Measurements from ENCODE around the gene RGS10. TPM values are rescaled to one million over a fixed set of nuclear protein-coding genes. Genes with fewer than 3 reads are reported as not detected.

Gene RGS10
- total RNA-seq, 1 experiment from 2014 or later = 46.0 TPM

- H3K79me2 ChIP-seq (ENCODE audit: low read depth) = no peaks in the 10 kb centered on the region
- no peaks in the 10 kb centered on the region for H3K27me3 ChIP-seq (ENCODE audit: insufficient read depth, low read depth)
- H3K9me3 ChIP-seq (ENCODE audit: insufficient read depth, low read depth) = no peaks in the 10 kb centered on the region
- no peaks in the 10 kb centered on the region for H4K20me1 ChIP-seq (ENCODE audit: insufficient read depth)
- peaks cover 39% of the 10 kb centered on the region for H3K4me1 ChIP-seq (replicated peaks; ENCODE audit: insufficient read depth)
- no peaks in the 10 kb centered on the region for H3K36me3 ChIP-seq (ENCODE audit: low read depth)
- TF ChIP-seq CTCF (conservative IDR thresholded peaks at IDR 0.05) = no peak
- TF ChIP-seq EZH2 (IDR thresholded peaks at IDR 0.05; ENCODE audit: low read depth) = no peak
- no peak overlapping the region for H2AFZ ChIP-seq
- H3K27ac ChIP-seq = peak overlapping the region; percentile 77
- intact Hi-C loops (cut with micrococcal nuclease; ENCODE audit: unreplicated experiment) = loop anchor here (2.0 to 5.0 kb wide), 3 partner anchors 59 to 136 kb away; no protein-coding TSS in a partner anchor
- H3K9me2 ChIP-seq (ENCODE audit: insufficient read depth) = no peaks in the 10 kb centered on the region
- ChIA-PET CTCF (no interaction called here), POLR2A (ENCODE audit: unreplicated experiment) (interaction anchor here (0.6 kb wide), 1 partner anchor 62 kb away, joined by 4 read pairs; no protein-coding TSS in a partner anchor)
- BruUV-seq (replicated peaks) = no TSS peak
- peaks cover 21% of the 10 kb centered on the region for H3F3A ChIP-seq (ENCODE audit: insufficient read depth, low read depth)
- DNase-seq = peak; percentile 3 to 85
- H3K4me2 ChIP-seq = no peak overlapping the region
- no peak overlapping the region for H3K4me3 ChIP-seq
Measured at GRCh38 chr10:119521443-119522204, 20.9 kb downstream of the RGS10 start.

- no peaks in the 10 kb centered on the region for H3K36me3 ChIP-seq (ENCODE audit: low read depth)
- H3K4me3 ChIP-seq = no peak overlapping the region
- no peaks in the 10 kb centered on the region for H3K27me3 ChIP-seq (ENCODE audit: insufficient read depth, low read depth)
- no peak for DNase-seq
- BruUV-seq (replicated peaks) = no TSS peak
- no peak overlapping the region for H2AFZ ChIP-seq
- TF ChIP-seq EZH2 (IDR thresholded peaks at IDR 0.05; ENCODE audit: low read depth) (no peak), CTCF (conservative IDR thresholded peaks at IDR 0.05) (no peak)
- no peak overlapping the region for H3K4me2 ChIP-seq
- no peaks in the 10 kb centered on the region for H3K9me2 ChIP-seq (ENCODE audit: insufficient read depth)
- H3F3A ChIP-seq (ENCODE audit: insufficient read depth, low read depth) = peaks cover 21% of the 10 kb centered on the region
- no peaks in the 10 kb centered on the region for H3K9me3 ChIP-seq (ENCODE audit: insufficient read depth, low read depth)
- intact Hi-C loops (cut with micrococcal nuclease; ENCODE audit: unreplicated experiment) = loop anchor here (5.0 kb wide), 2 partner anchors 58 to 137 kb away; no protein-coding TSS in a partner anchor
- POLR2A ChIA-PET (ENCODE audit: unreplicated experiment) = no interaction called here
- H4K20me1 ChIP-seq (ENCODE audit: insufficient read depth) = no peaks in the 10 kb centered on the region
- no peaks in the 10 kb centered on the region for H3K79me2 ChIP-seq (ENCODE audit: low read depth)
- H3K4me1 ChIP-seq (replicated peaks; ENCODE audit: insufficient read depth) = peaks cover 40% of the 10 kb centered on the region
- H3K27ac ChIP-seq = no peak overlapping the region
- CTCF ChIA-PET = no interaction called here
Measured at GRCh38 chr10:119520283-119520682, 22.2 kb downstream of the RGS10 start.

GRCh38 chr10:119518936-119519335 lies 23.6 kb downstream of the RGS10 start:
- intact Hi-C loops (cut with micrococcal nuclease; ENCODE audit: unreplicated experiment) = no loop called here
- H4K20me1 ChIP-seq (ENCODE audit: insufficient read depth) = no peaks in the 10 kb centered on the region
- CTCF ChIA-PET = no interaction called here
- H3K79me2 ChIP-seq (ENCODE audit: low read depth) = no peaks in the 10 kb centered on the region
- H3K36me3 ChIP-seq (ENCODE audit: low read depth) = no peaks in the 10 kb centered on the region
- H3K4me1 ChIP-seq (replicated peaks; ENCODE audit: insufficient read depth) = peaks cover 39% of the 10 kb centered on the region
- BruUV-seq (replicated peaks) = no TSS peak
- H3K9me2 ChIP-seq (ENCODE audit: insufficient read depth) = no peaks in the 10 kb centered on the region
- peaks cover 21% of the 10 kb centered on the region for H3F3A ChIP-seq (ENCODE audit: insufficient read depth, low read depth)
- H2AFZ ChIP-seq = no peak overlapping the region
- no peak overlapping the region for H3K4me2 ChIP-seq
- no peaks in the 10 kb centered on the region for H3K9me3 ChIP-seq (ENCODE audit: insufficient read depth, low read depth)
- no peak overlapping the region for H3K4me3 ChIP-seq
- H3K27me3 ChIP-seq (ENCODE audit: insufficient read depth, low read depth) = no peaks in the 10 kb centered on the region
- POLR2A ChIA-PET (ENCODE audit: unreplicated experiment) = interaction anchor here (0.6 to 1.0 kb wide), 2 partner anchors 23 to 266 kb away, joined by 4 to 9 read pairs; partner anchors contain the start of gene RGS10
- H3K27ac ChIP-seq = no peak overlapping the region
- TF ChIP-seq CTCF (conservative IDR thresholded peaks at IDR 0.05) (no peak), EZH2 (IDR thresholded peaks at IDR 0.05; ENCODE audit: low read depth) (no peak)
- no peak for DNase-seq
